GM12878 (cell line): ENCODE results near the gene SLC35G2. TPM values are rescaled to one million over a fixed set of nuclear protein-coding genes. Genes with fewer than 3 reads are reported as not detected.

Experiments
- ATAC-seq: fragments of 200-7000 bp; cut with Tn5 transposase; 3 replicates; pipeline ENCODE4 v1.9.1; 2020; ENCODE audit warnings: mild to moderate bottlenecking, moderate library complexity
- BruUV-seq: library from RNA; stranded (reverse); fragments of 400-500 nt; replicated peaks from 2 replicates; lab custom pipeline; 2021; lab: Mats Ljungman, UMichigan
- CTCF ChIA-PET: fragments of 300-600 bp; sonication (Branson Sonifier 250); formaldehyde crosslinking; extraction: SDS; loops from one replicate; lab custom pipeline; 2021; ENCODE audit warnings: inconsistent platforms; lab: Yijun Ruan, JAX
- POLR2A ChIA-PET: fragments of 350-600 bp; formaldehyde crosslinking; extraction: SDS; loops from one replicate; lab custom pipeline; 2021; ENCODE audit warnings: inconsistent platforms; lab: Charles Lee
- RAD21 ChIA-PET: fragments of 300-600 bp; sonication (Branson Sonifier 250); formaldehyde crosslinking; loops from one replicate; lab custom pipeline; 2023; ENCODE audit warnings: antibody characterized with exemption; ENCODE audit not compliant: unreplicated experiment; lab: Charles Lee
- SMC1A ChIA-PET: fragments of 300-600 bp; sonication (Branson Sonifier 250); formaldehyde crosslinking; loops from one replicate; lab custom pipeline; 2023; ENCODE audit not compliant: unreplicated experiment, uncharacterized antibody; lab: Charles Lee
- DNase-seq: peaks from one replicate; pipeline ENCODE4 v3.0.0-alpha.2; 2011; ENCODE audit warnings: low read depth, low spot score
- FAIRE-seq: peaks from 3 replicates; lab custom pipeline; 2011; peaks lifted over from hg19 to GRCh38; lab: Jason Lieb, UNC
- H2AFZ ChIP-seq: 2 replicates; pipeline ENCODE4 v1.6.0; 2011; ENCODE audit warnings: low read depth, low read length, control low read depth; ENCODE audit not compliant: control insufficient read depth
- H3K27ac ChIP-seq: 2 replicates; pipeline ENCODE4 v1.5.1; 2011; ENCODE audit warnings: control low read depth; ENCODE audit not compliant: control insufficient read depth, insufficient read depth
- H3K27me3 ChIP-seq, 2 experiments: replicated peaks in 1 of 2; 2 replicates each; pipeline versions ENCODE4 v1.6.0 to v1.6.1; 2011; ENCODE audit warnings: low read length in 1 of 2; ENCODE audit not compliant: control insufficient read depth in 2 of 2, insufficient read depth in 2 of 2
- H3K36me3 ChIP-seq, 2 experiments: 2 replicates each; pipeline ENCODE4 v1.5.1; 2011; ENCODE audit warnings: low read length in 1 of 2; ENCODE audit not compliant: control insufficient read depth in 2 of 2, insufficient read depth in 2 of 2
- H3K4me1 ChIP-seq: 2 replicates; pipeline ENCODE4 v1.6.1; 2011; ENCODE audit warnings: mild to moderate bottlenecking, low read length, moderate library complexity, mixed read lengths; ENCODE audit not compliant: control insufficient read depth, insufficient read depth
- H3K4me2 ChIP-seq: 2 replicates; pipeline ENCODE4 v1.6.0; 2011; ENCODE audit warnings: control low read depth; ENCODE audit not compliant: control insufficient read depth, insufficient read depth
- H3K4me3 ChIP-seq: fragments of 200-600 bp; sonication (generic); 2 replicates; pipeline ENCODE4 v1.5.1; 2016
- H3K79me2 ChIP-seq: 2 replicates; pipeline ENCODE4 v1.6.0; 2011; ENCODE audit warnings: low read length; ENCODE audit not compliant: control insufficient read depth, insufficient read depth
- H3K9ac ChIP-seq: 2 replicates; pipeline ENCODE4 v1.8.0; 2011; ENCODE audit warnings: low read length, control low read depth, mixed read lengths; ENCODE audit not compliant: control insufficient read depth, insufficient read depth
- H3K9me3 ChIP-seq: replicated peaks from 3 replicates; pipeline ENCODE4 v1.5.1; 2011; ENCODE audit warnings: mild to moderate bottlenecking, low read length; ENCODE audit not compliant: control insufficient read depth, insufficient read depth
- H4K20me1 ChIP-seq: 2 replicates; pipeline ENCODE4 v1.6.0; 2011; ENCODE audit not compliant: control insufficient read depth, insufficient read depth
- CBX5 ChIP-seq: sonication (generic); IDR thresholded peaks from 2 replicates; pipeline ENCODE4 v1.6.1; 2016; ENCODE audit warnings: low read depth, moderate library complexity, mild to moderate bottlenecking, inconsistent platforms
- CUX1 ChIP-seq: IDR thresholded peaks from 2 replicates; pipeline ENCODE4 v1.6.1; 2012; ENCODE audit warnings: improper control_type of control experiment, low read depth, low read length; ENCODE audit not compliant: insufficient replicate concordance
- ELK1 ChIP-seq: IDR thresholded peaks from 2 replicates; pipeline ENCODE4 v1.6.1; 2012; ENCODE audit warnings: low read depth, low read length, improper control_type of control experiment
- FOS ChIP-seq: IDR thresholded peaks from 3 replicates; pipeline ENCODE4 v1.6.1; 2011; ENCODE audit warnings: borderline replicate concordance; ENCODE audit not compliant: insufficient read length; ENCODE audit errors: extremely low read depth
- FOXM1 ChIP-seq: IDR thresholded peaks from 2 replicates; pipeline ENCODE4 v1.6.1; 2012; ENCODE audit warnings: low read depth, mild to moderate bottlenecking, inconsistent platforms, low read length, moderate library complexity
- GATAD2B ChIP-seq: fragments of 450-650 bp; conservative IDR thresholded peaks from 2 replicates; pipeline ENCODE4 v1.6.1; 2017; ENCODE audit warnings: low read depth, mild to moderate bottlenecking, moderate library complexity
- NBN ChIP-seq: fragments of 450-650 bp; IDR thresholded peaks from 2 replicates; pipeline ENCODE4 v1.6.1; 2016
- NFYA ChIP-seq: IDR thresholded peaks from 2 replicates; pipeline ENCODE4 v1.6.1; 2011; ENCODE audit warnings: low read depth, mild to moderate bottlenecking, low read length, improper control_type of control experiment, borderline replicate concordance
- NRF1 ChIP-seq: conservative IDR thresholded peaks from 2 replicates; pipeline ENCODE4 v1.6.1; 2011; ENCODE audit warnings: mild to moderate bottlenecking, low read depth, low read length, improper control_type of control experiment
- PKNOX1 ChIP-seq: fragments of 450-650 bp; IDR thresholded peaks from 2 replicates; pipeline ENCODE4 v1.6.1; 2016; ENCODE audit warnings: mild to moderate bottlenecking
- RUNX3 ChIP-seq: IDR thresholded peaks from 2 replicates; pipeline ENCODE4 v1.6.1; 2012; ENCODE audit warnings: low read length, inconsistent platforms
- ZNF217 ChIP-seq: fragments of 450-650 bp; IDR thresholded peaks from 2 replicates; pipeline ENCODE4 v1.6.1; 2017; ENCODE audit warnings: antibody characterized with exemption, mild to moderate bottlenecking
- ZNF24 ChIP-seq: fragments of 450-650 bp; IDR thresholded peaks from 2 replicates; pipeline ENCODE4 v1.6.1; 2017; ENCODE audit warnings: antibody characterized with exemption, mild to moderate bottlenecking
- ZNF274 ChIP-seq: IDR thresholded peaks from one replicate; pipeline ENCODE4 v1.8.0; 2011; ENCODE audit not compliant: insufficient read length, insufficient read depth
- ZSCAN29 ChIP-seq: fragments of 450-650 bp; IDR thresholded peaks from 2 replicates; pipeline ENCODE4 v1.6.1; 2017; ENCODE audit warnings: mild to moderate bottlenecking, moderate library complexity
- WGBS: methylation state at CpG from one replicate; pipeline ENCODE4 v1.1.6; 2016; ENCODE audit warnings: low lambda C conversion rate; ENCODE audit not compliant: insufficient replicate concordance, insufficient coverage; ENCODE audit errors: missing lambda C conversion rate; 5-methylcytosine and 5-hydroxymethylcytosine counted together
- in situ Hi-C: fragments of 300-500 bp; cut with MboI; formaldehyde crosslinking; loops from 9 replicates; pipeline ENCODE4 v1.14.3; 2018; ENCODE audit warnings: mixed read lengths
- intact Hi-C: fragments of 100-400 bp; cut with micrococcal nuclease; formaldehyde crosslinking; loops from one replicate; pipeline ENCODE4 v1.14.2; 2022; ENCODE audit not compliant: unreplicated experiment
- polyA plus RNA-seq, 11 experiments: library from polyadenylated mRNA; depleted of rRNA in 4 of 11; unstranded in 6 of 11; stranded (reverse) in 5 of 11; fragments of >200 nt; fragmentation: Nextera tagmentation in 4 of 11; fragmentation: Illumina TruSeq in 1 of 11; extraction: Ambion mirVana in 4 of 11; extraction: Trizol in 1 of 11; gene quantifications; 1 replicate in 1 of 11; 2 replicates in 10 of 11; pipeline versions ENCODE4 v1.2.1 to v1.2.3, GENCODE V29; 2011 to 2016; ENCODE audit warnings: inconsistent platforms in 2 of 11, missing spikeins in 2 of 11, low read depth in 1 of 11
- total RNA-seq, 4 experiments: library from RNA; depleted of rRNA in 3 of 4; stranded (reverse); fragments of >200 nt in 3 of 4; fragmentation: Illumina TruSeq in 1 of 4; extraction: Trizol in 1 of 4; gene quantifications; 2 replicates each; pipeline versions ENCODE4 v1.2.1 to v1.2.3, GENCODE V29; 2013 to 2021

Gene SLC35G2
- total and polyA plus RNA-seq, 10 of the 15 experiments (the other 5 are each of a cell fraction or from before 2014, with no cell fraction given): 0.11 to 1.9 (median 0.27) TPM

GRCh38 chr3:136778865-136779264, 40.1 kb upstream of the SLC35G2 start:
- Histone ChIP-seq H3K36me3 (no peaks in the 10 kb centered on the region), H3K4me3 (no peak overlapping the region), H3K4me1 (no peaks in the 10 kb centered on the region), H3K4me2 (no peak overlapping the region), H4K20me1 (no peaks in the 10 kb centered on the region), H3K9ac (no peak overlapping the region), H3K9me3 (no peaks in the 10 kb centered on the region), H3K27ac (no peak overlapping the region), H3K27me3 (no peaks in the 10 kb centered on the region), H3K79me2 (no peaks in the 10 kb centered on the region), H2AFZ (no peak overlapping the region)
- no TSS peak for BruUV-seq
- 68% methylated on average over 4 of the region's 4 CpGs for WGBS
- no peak for ATAC-seq
- TF ChIP-seq ZNF24: no peak
- TF ChIP-seq GATAD2B: no peak
- no peak for TF ChIP-seq FOXM1
- no peak for TF ChIP-seq ZSCAN29
- no peak for TF ChIP-seq ELK1
- TF ChIP-seq CBX5: no peak
- no peak for TF ChIP-seq ZNF217
- no peak for TF ChIP-seq NRF1
- no peak for TF ChIP-seq NBN
- no peak for TF ChIP-seq FOS
- no peak for TF ChIP-seq NFYA
- TF ChIP-seq RUNX3: no peak
- TF ChIP-seq CUX1: no peak
- TF ChIP-seq ZNF274: no peak
- TF ChIP-seq PKNOX1: no peak
- intact Hi-C loops (no loop called here), in situ Hi-C loops (no loop called here)
- ChIA-PET RAD21 (interaction anchor here (0.5 kb wide), 1 partner anchor 274 kb away, joined by 5 read pairs; no protein-coding TSS in a partner anchor), POLR2A (no interaction called here), CTCF (interaction anchor here (1.2 to 1.9 kb wide), 2 partner anchors 10 to 235 kb away, joined by 3 to 6 read pairs; no protein-coding TSS in a partner anchor), SMC1A (no interaction called here)
- no peak for FAIRE-seq
- DNase-seq: no peak
